Measurements from ENCODE around the gene DNMT3B. TPM values are rescaled to one million over a fixed set of nuclear protein-coding genes. Genes with fewer than 3 reads are reported as not detected.

DNMT3B gene
- total and polyA plus RNA-seq, 2 donors (not counting 1 experiment from before 2014, with no cell fraction given) = 0.15 to 0.47 TPM

- intact Hi-C loops (cut with micrococcal nuclease) = no loop called here
- DNase-seq = no peak
These were observed 10.3 kb upstream of the DNMT3B start for GRCh38 chr20:32751702-32752457.

More at GRCh38 chr20:32751702-32752457, 10.3 kb upstream of the DNMT3B start:
- H3K4me3 Mint-ChIP-seq = no peak overlapping the region
- H3K4me1 Mint-ChIP-seq = no peaks in the 10 kb centered on the region
- no peak overlapping the region for H3K9ac ChIP-seq (ENCODE audit: low read length)
- no peaks in the 10 kb centered on the region for H3K9me3 ChIP-seq (ENCODE audit: control extremely low read depth in 1 of 3, control insufficient read depth in 2 of 3, insufficient read depth in 1 of 3, low read length in 2 of 3)
- H3K27me3 Mint-ChIP-seq = no peaks in the 10 kb centered on the region
- TF ChIP-seq CTCF (IDR thresholded peaks at IDR 0.05) = no peak
- no peak for TF ChIP-seq EZH2 (IDR thresholded peaks at IDR 0.05; ENCODE audit: borderline replicate concordance, insufficient read depth, low read depth, low read length, poor library complexity, severe bottlenecking)
- WGBS (ENCODE audit: insufficient coverage) = 95% methylated on average over 4 of the region's 6 CpGs
- no peak for ATAC-seq (ENCODE audit: low read depth)
- H3K4me1 ChIP-seq (ENCODE audit: control insufficient read depth in 2 of 2, insufficient read depth in 2 of 2, low read length in 2 of 2) = no peaks in the 10 kb centered on the region
- H3K4me3 ChIP-seq (ENCODE audit: control extremely low read depth in 1 of 5, extremely low read depth in 1 of 5, insufficient read depth in 1 of 5, low read depth in 2 of 5, low read length in 4 of 5) = no peak overlapping the region
- H4K20me1 ChIP-seq (ENCODE audit: control insufficient read depth, insufficient read depth, low read length, poor library complexity, severe bottlenecking) = no peaks in the 10 kb centered on the region
- H3K9me3 Mint-ChIP-seq (ENCODE audit: insufficient read depth) = no peaks in the 10 kb centered on the region
- H2AFZ ChIP-seq (ENCODE audit: insufficient read depth, low read depth, low read length, poor library complexity, severe bottlenecking) = no peak overlapping the region
- no peaks in the 10 kb centered on the region for H3K27me3 ChIP-seq (replicated peaks in 1 of 4; ENCODE audit: control extremely low read depth in 1 of 4, control insufficient read depth in 3 of 4, insufficient read depth in 4 of 4, low read length in 3 of 4)
- POLR2A ChIA-PET = no interaction called here
- H3K4me2 ChIP-seq (replicated peaks; ENCODE audit: low read depth, low read length, poor library complexity, severe bottlenecking) = no peak overlapping the region
- no peak overlapping the region for H3K27ac Mint-ChIP-seq
- H3K27ac ChIP-seq (ENCODE audit: low read length in 2 of 2) = no peak overlapping the region
- no peaks in the 10 kb centered on the region for H3K36me3 ChIP-seq (replicated peaks in 1 of 2; ENCODE audit: control extremely low read depth in 1 of 2, control insufficient read depth in 1 of 2, extremely low read depth in 1 of 2, insufficient read depth in 2 of 2, low read length in 1 of 2)
- CTCF ChIA-PET = no interaction called here
- H3K79me2 ChIP-seq (ENCODE audit: control insufficient read depth, insufficient read depth, low read length) = no peaks in the 10 kb centered on the region
